Measurements from ENCODE around the gene ADGRG7. TPM values are rescaled to one million over a fixed set of nuclear protein-coding genes. Genes with fewer than 3 reads are reported as not detected.

ADGRG7 gene
- total and polyA plus RNA-seq, 7 donors: 1.2 to 7.4 (median 1.4) TPM; not detected in 4

DNA sequence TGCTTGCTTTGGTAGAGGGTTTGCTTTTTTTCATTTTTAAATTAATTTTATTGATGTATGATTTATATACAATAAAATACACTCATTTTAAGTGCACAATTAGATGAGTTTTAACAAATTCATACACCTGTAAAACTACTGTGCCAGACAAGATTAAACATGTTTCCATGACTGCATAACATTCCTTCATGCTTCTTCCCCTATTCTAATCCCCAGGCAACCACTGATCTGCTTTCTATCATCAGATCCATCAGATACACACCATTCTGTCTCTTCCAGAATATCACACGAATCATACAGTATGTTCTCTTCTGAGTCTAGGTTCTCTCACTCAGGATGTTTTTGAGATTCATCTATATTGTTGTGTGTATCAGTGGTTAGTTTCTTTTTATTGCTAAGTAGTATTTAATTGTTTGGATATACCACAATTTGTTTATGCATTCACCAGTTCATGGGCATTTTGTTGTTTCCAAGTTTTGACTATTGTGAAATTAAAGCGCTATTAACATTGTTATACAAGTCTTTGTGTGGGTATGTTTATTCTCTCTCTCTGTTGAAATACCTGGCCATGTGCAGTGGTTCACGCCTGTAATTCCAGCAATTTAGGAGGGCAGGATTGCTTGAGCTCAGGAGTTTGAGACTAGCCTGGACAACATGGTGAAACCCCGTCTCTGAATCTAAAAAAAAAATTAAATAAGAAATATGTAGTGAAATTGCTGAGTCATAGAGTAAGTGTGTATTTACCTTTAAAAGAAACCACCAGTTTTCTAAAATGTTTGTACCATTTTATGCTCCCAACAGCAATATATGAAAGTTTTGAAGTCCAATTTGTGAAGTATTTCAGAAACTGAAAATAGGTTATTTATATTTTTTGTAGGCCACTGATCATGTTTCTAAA, 92.9 kb downstream of the ADGRG7 start:
- 76 to 81% methylated on average over 4 of the region's 4 CpGs for WGBS, 2 donors
- DNase-seq: no peak
- no peaks in the 10 kb centered on the region for H3K4me1 ChIP-seq
- H3K36me3 ChIP-seq: no peaks in the 10 kb centered on the region
- H3K9me3 ChIP-seq: no peaks in the 10 kb centered on the region
- TF ChIP-seq, protein P1, sequence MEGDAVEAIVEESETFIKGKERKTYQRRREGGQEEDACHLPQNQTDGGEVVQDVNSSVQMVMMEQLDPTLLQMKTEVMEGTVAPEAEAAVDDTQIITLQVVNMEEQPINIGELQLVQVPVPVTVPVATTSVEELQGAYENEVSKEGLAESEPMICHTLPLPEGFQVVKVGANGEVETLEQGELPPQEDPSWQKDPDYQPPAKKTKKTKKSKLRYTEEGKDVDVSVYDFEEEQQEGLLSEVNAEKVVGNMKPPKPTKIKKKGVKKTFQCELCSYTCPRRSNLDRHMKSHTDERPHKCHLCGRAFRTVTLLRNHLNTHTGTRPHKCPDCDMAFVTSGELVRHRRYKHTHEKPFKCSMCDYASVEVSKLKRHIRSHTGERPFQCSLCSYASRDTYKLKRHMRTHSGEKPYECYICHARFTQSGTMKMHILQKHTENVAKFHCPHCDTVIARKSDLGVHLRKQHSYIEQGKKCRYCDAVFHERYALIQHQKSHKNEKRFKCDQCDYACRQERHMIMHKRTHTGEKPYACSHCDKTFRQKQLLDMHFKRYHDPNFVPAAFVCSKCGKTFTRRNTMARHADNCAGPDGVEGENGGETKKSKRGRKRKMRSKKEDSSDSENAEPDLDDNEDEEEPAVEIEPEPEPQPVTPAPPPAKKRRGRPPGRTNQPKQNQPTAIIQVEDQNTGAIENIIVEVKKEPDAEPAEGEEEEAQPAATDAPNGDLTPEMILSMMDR (IDR thresholded peaks at IDR 0.05): no peak
- TF ChIP-seq POLR2AphosphoS5 (IDR thresholded peaks at IDR 0.05) (no peak), EP300 (IDR thresholded peaks at IDR 0.05) (no peak), POLR2A (IDR thresholded peaks at IDR 0.05) (no peak)
- no peaks in the 10 kb centered on the region for H3K27me3 ChIP-seq
- no peak overlapping the region for H3K4me3 ChIP-seq
- intact Hi-C loops (cut with DNase I): loop anchor here (10.0 kb wide), 1 partner anchor 972 kb away; the partner anchor contains the start of gene ZBTB11
- H3K27ac ChIP-seq: no peak overlapping the region

DNA sequence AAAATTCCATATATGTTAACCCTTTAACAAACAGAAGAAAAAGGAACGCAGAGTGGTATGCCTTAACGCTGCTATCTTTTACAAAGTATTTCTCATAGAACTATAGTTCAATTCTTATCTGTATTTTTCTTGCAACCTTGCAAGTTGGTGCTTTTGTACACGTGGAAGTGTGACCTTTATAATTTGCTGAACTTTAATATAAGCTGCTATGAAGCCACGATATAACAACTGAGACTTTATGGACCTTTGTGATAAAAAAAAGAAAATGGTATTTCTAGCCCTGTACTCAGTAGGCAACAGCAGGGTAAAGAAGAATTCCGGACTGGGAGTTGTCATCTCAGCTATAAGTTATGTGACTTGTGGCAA, 93.6 kb downstream of the ADGRG7 start:
- Histone ChIP-seq H3K4me3 (no peak overlapping the region), H3K36me3 (no peaks in the 10 kb centered on the region), H3K4me1 (no peaks in the 10 kb centered on the region), H3K9me3 (no peaks in the 10 kb centered on the region), H3K27ac (no peak overlapping the region), H3K27me3 (no peaks in the 10 kb centered on the region)
- no peak for TF ChIP-seq POLR2AphosphoS5 (IDR thresholded peaks at IDR 0.05)
- no peak for TF ChIP-seq POLR2A (IDR thresholded peaks at IDR 0.05)
- no peak for TF ChIP-seq EP300 (IDR thresholded peaks at IDR 0.05)
- TF ChIP-seq, protein P1 (IDR thresholded peaks at IDR 0.05): no peak
- WGBS, 2 donors: 73 to 84% methylated on average over 5 of the region's 5 CpGs
- intact Hi-C loops (cut with DNase I): loop anchor here (10.0 kb wide), 1 partner anchor 972 kb away; the partner anchor contains the start of gene ZBTB11
- no peak for DNase-seq

DNA sequence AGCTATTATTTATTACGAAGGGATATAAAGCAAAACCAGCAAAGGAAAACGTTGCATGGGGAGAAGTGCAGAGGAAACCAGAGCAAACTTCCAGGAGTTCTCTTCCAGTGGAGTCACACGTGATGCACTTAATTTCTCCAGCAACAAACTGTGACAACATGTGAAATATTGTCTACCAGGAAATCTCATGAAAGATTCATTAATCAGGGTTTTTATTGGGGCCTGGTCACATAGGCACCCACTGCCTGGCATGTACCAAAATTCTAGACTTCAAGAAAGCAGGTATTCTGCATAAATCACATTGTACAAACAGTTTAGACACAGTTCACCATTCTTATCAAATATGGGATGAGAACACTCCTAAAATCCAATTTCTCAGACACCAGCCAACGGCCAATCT, 94.5 kb downstream of the ADGRG7 start:
- whole genome bisulfite sequencing, 2 donors: 84 to 86% methylated on average over 4 of the region's 4 CpGs
- intact Hi-C loops (cut with DNase I): loop anchor here (10.0 kb wide), 1 partner anchor 971 kb away; the partner anchor contains the start of gene ZBTB11
- H3K4me3 ChIP-seq: no peak overlapping the region
- no peaks in the 10 kb centered on the region for H3K36me3 ChIP-seq
- H3K4me1 ChIP-seq: peaks cover 0 to 5% (median 0%) of the 10 kb centered on the region in 4 donors
- no peak for DNase-seq
- TF ChIP-seq EP300 (IDR thresholded peaks at IDR 0.05): no peak
- TF ChIP-seq, protein P1 (IDR thresholded peaks at IDR 0.05): no peak
- no peak for TF ChIP-seq POLR2AphosphoS5 (IDR thresholded peaks at IDR 0.05)
- no peak for TF ChIP-seq POLR2A (IDR thresholded peaks at IDR 0.05)
- H3K27ac ChIP-seq: no peak overlapping the region
- H3K9me3 ChIP-seq: no peaks in the 10 kb centered on the region
- no peaks in the 10 kb centered on the region for H3K27me3 ChIP-seq

DNA sequence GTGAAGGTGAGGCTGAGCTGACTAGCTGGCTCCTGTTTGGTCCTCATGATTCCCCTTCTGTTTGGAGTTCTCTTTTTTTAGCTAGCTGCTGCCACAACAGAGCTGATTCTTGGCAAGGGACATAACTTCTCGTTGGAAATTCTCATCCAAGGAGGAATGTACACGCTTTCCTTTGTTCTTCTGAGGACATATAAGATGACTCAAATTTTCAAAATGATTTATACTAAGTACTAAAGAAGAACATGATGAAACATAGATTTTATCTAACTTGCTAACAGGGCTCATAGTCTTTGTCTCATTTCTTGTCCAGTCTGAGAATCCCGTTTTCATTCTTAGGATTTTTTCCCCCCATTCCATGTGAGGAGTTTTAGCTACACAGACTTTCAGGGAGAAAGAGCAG, 97.0 kb downstream of the ADGRG7 start:
- no peaks in the 10 kb centered on the region for H3K36me3 ChIP-seq
- no peak overlapping the region for H3K27ac ChIP-seq
- intact Hi-C loops (cut with DNase I): loop anchor here (5.0 to 10.0 kb wide), 3 partner anchors 304 to 968 kb away; partner anchors contain the start of genes LNP1, TOMM70, TRMT10C and ZBTB11
- H3K27me3 ChIP-seq: no peaks in the 10 kb centered on the region
- H3K9me3 ChIP-seq: no peaks in the 10 kb centered on the region
- no peak overlapping the region for H3K4me3 ChIP-seq
- TF ChIP-seq, protein P1 (IDR thresholded peaks at IDR 0.05): no peak
- TF ChIP-seq POLR2AphosphoS5 (IDR thresholded peaks at IDR 0.05) (no peak), POLR2A (IDR thresholded peaks at IDR 0.05) (no peak)
- peaks cover 0 to 16% (median 12%) of the 10 kb centered on the region in 4 donors for H3K4me1 ChIP-seq
- WGBS, 2 donors: 80 to 85% methylated on average over 3 of the region's 3 CpGs
- no peak for DNase-seq
